Stimulated activated memory B cell treated with anti-CD40 and anti-IgM and Interleukin-4, amounts not matched to agents 10 μg/mL and 1 μg/mL and 100 μg/mL, for 72 hours (primary cell): Measurements from ENCODE around the gene TBC1D22A.

ENCODE experiments used
- ATAC-seq: fragments of 150-1000 bp; cut with Tn5 transposase; 2 replicates; pipeline ENCODE4 v1.10.0; 2021
- H3K27ac Mint-ChIP-seq: one replicate; pipeline ENCODE4 v1.8.0; 2022; ENCODE audit warnings: mild to moderate bottlenecking, mixed read lengths
- H3K27me3 Mint-ChIP-seq: one replicate; pipeline ENCODE4 v1.8.0; 2022; ENCODE audit warnings: mixed read lengths
- H3K36me3 Mint-ChIP-seq: one replicate; pipeline ENCODE4 v1.8.0; 2022; ENCODE audit warnings: mixed read lengths
- H3K4me1 Mint-ChIP-seq: one replicate; pipeline ENCODE4 v1.8.0; 2022; ENCODE audit warnings: mixed read lengths
- H3K4me3 Mint-ChIP-seq: one replicate; pipeline ENCODE4 v1.8.0; 2022; ENCODE audit warnings: mild to moderate bottlenecking, moderate library complexity, mixed read lengths
- H3K9me3 Mint-ChIP-seq: one replicate; pipeline ENCODE4 v1.8.0; 2022; ENCODE audit warnings: mixed read lengths

The TBC1D22A gene

GRCh38 chr22:46914916-46915894 lies 152.8 kb downstream of the TBC1D22A start:
- H3K4me3 Mint-ChIP-seq, result no peak overlapping the region
- no peak for ATAC-seq
- H3K9me3 Mint-ChIP-seq, result no peaks in the 10 kb centered on the region
- no peaks in the 10 kb centered on the region for H3K27me3 Mint-ChIP-seq
- H3K36me3 Mint-ChIP-seq, result peaks cover 66% of the 10 kb centered on the region
- peak overlapping the region; percentile 42 for H3K27ac Mint-ChIP-seq
- H3K4me1 Mint-ChIP-seq, result peaks cover 11% of the 10 kb centered on the region

- peaks cover 66% of the 10 kb centered on the region for H3K36me3 Mint-ChIP-seq
- H3K9me3 Mint-ChIP-seq, result no peaks in the 10 kb centered on the region
- H3K27me3 Mint-ChIP-seq, result no peaks in the 10 kb centered on the region
- peaks cover 6% of the 10 kb centered on the region for H3K4me1 Mint-ChIP-seq
- no peak for ATAC-seq
- no peak overlapping the region for H3K4me3 Mint-ChIP-seq
- no peak overlapping the region for H3K27ac Mint-ChIP-seq
These were observed 153.7 kb downstream of the TBC1D22A start for GRCh38 chr22:46915950-46916730.

GRCh38 chr22:46916886-46917770 lies 154.7 kb downstream of the TBC1D22A start:
- no peak overlapping the region for H3K4me3 Mint-ChIP-seq
- H3K36me3 Mint-ChIP-seq, result peaks cover 76% of the 10 kb centered on the region
- no peak for ATAC-seq
- no peaks in the 10 kb centered on the region for H3K27me3 Mint-ChIP-seq
- H3K4me1 Mint-ChIP-seq, result peaks cover 6% of the 10 kb centered on the region
- H3K27ac Mint-ChIP-seq, result peak overlapping the region; percentile 18
- peaks cover 5% of the 10 kb centered on the region for H3K9me3 Mint-ChIP-seq

- Mint-ChIP-seq H3K4me3 (no peak overlapping the region), H3K27me3 (no peaks in the 10 kb centered on the region), H3K27ac (peak overlapping the region; percentile 18), H3K9me3 (peaks cover 6% of the 10 kb centered on the region), H3K36me3 (peaks cover 82% of the 10 kb centered on the region), H3K4me1 (peaks cover 6% of the 10 kb centered on the region)
- no peak for ATAC-seq
These were observed 155.3 kb downstream of the TBC1D22A start for GRCh38 chr22:46917771-46918101.

GRCh38 chr22:46918197-46918596 lies 155.7 kb downstream of the TBC1D22A start:
- no peaks in the 10 kb centered on the region for H3K27me3 Mint-ChIP-seq
- no peak for ATAC-seq
- peaks cover 6% of the 10 kb centered on the region for H3K9me3 Mint-ChIP-seq
- no peak overlapping the region for H3K4me3 Mint-ChIP-seq
- H3K27ac Mint-ChIP-seq, result no peak overlapping the region
- peaks cover 85% of the 10 kb centered on the region for H3K36me3 Mint-ChIP-seq
- H3K4me1 Mint-ChIP-seq, result peaks cover 6% of the 10 kb centered on the region

- Mint-ChIP-seq H3K4me3 (no peak overlapping the region), H3K27ac (no peak overlapping the region), H3K27me3 (no peaks in the 10 kb centered on the region), H3K4me1 (peaks cover 6% of the 10 kb centered on the region), H3K9me3 (peaks cover 6% of the 10 kb centered on the region), H3K36me3 (peaks cover 72% of the 10 kb centered on the region)
- ATAC-seq, result no peak
These were observed 159.6 kb downstream of the TBC1D22A start for GRCh38 chr22:46922037-46922436.

GRCh38 chr22:46923394-46923793 lies 160.9 kb downstream of the TBC1D22A start:
- H3K27ac Mint-ChIP-seq, result no peak overlapping the region
- ATAC-seq, result no peak

GRCh38 chr22:46925818-46926217 lies 163.4 kb downstream of the TBC1D22A start:
- Mint-ChIP-seq H3K4me1 (no peaks in the 10 kb centered on the region), H3K27ac (no peak overlapping the region), H3K27me3 (no peaks in the 10 kb centered on the region), H3K9me3 (peaks cover 6% of the 10 kb centered on the region), H3K36me3 (peaks cover 59% of the 10 kb centered on the region), H3K4me3 (no peak overlapping the region)
- no peak for ATAC-seq

More at GRCh38 chr22:46923394-46923793, 160.9 kb downstream of the TBC1D22A start:
- peaks cover 1% of the 10 kb centered on the region for H3K4me1 Mint-ChIP-seq
- peaks cover 64% of the 10 kb centered on the region for H3K36me3 Mint-ChIP-seq
- H3K4me3 Mint-ChIP-seq, result no peak overlapping the region
- H3K9me3 Mint-ChIP-seq, result peaks cover 6% of the 10 kb centered on the region
- H3K27me3 Mint-ChIP-seq, result no peaks in the 10 kb centered on the region

GRCh38 chr22:46929046-46929709 lies 166.7 kb downstream of the TBC1D22A start:
- Mint-ChIP-seq H3K4me3 (no peak overlapping the region), H3K27ac (no peak overlapping the region)
- no peak for ATAC-seq

GRCh38 chr22:46929710-46930204 lies 167.3 kb downstream of the TBC1D22A start:
- Mint-ChIP-seq H3K36me3 (peaks cover 57% of the 10 kb centered on the region), H3K27me3 (no peaks in the 10 kb centered on the region), H3K27ac (no peak overlapping the region), H3K4me1 (peaks cover 26% of the 10 kb centered on the region), H3K4me3 (no peak overlapping the region), H3K9me3 (no peaks in the 10 kb centered on the region)
- no peak for ATAC-seq

More at GRCh38 chr22:46929046-46929709, 166.7 kb downstream of the TBC1D22A start:
- no peaks in the 10 kb centered on the region for H3K9me3 Mint-ChIP-seq
- peaks cover 21% of the 10 kb centered on the region for H3K4me1 Mint-ChIP-seq
- peaks cover 52% of the 10 kb centered on the region for H3K36me3 Mint-ChIP-seq
- H3K27me3 Mint-ChIP-seq, result no peaks in the 10 kb centered on the region

GRCh38 chr22:46931414-46931813 lies 169.0 kb downstream of the TBC1D22A start:
- Mint-ChIP-seq H3K4me3 (no peak overlapping the region), H3K4me1 (peaks cover 43% of the 10 kb centered on the region), H3K27ac (no peak overlapping the region), H3K27me3 (no peaks in the 10 kb centered on the region), H3K36me3 (peaks cover 61% of the 10 kb centered on the region), H3K9me3 (no peaks in the 10 kb centered on the region)
- ATAC-seq, result no peak

- Mint-ChIP-seq H3K9me3 (no peaks in the 10 kb centered on the region), H3K27ac (no peak overlapping the region), H3K36me3 (peaks cover 61% of the 10 kb centered on the region), H3K4me1 (peaks cover 43% of the 10 kb centered on the region), H3K27me3 (no peaks in the 10 kb centered on the region), H3K4me3 (no peak overlapping the region)
- no peak for ATAC-seq
These were observed 169.4 kb downstream of the TBC1D22A start for GRCh38 chr22:46931881-46932280.

- peaks cover 43% of the 10 kb centered on the region for H3K4me1 Mint-ChIP-seq
- H3K27ac Mint-ChIP-seq, result peak overlapping the region; percentile 17
- no peaks in the 10 kb centered on the region for H3K9me3 Mint-ChIP-seq
- H3K36me3 Mint-ChIP-seq, result peaks cover 58% of the 10 kb centered on the region
- no peak for ATAC-seq
- H3K27me3 Mint-ChIP-seq, result no peaks in the 10 kb centered on the region
- no peak overlapping the region for H3K4me3 Mint-ChIP-seq
These were observed 170.8 kb downstream of the TBC1D22A start for GRCh38 chr22:46933040-46933930.
